HCT116 (cell line): ENCODE data around the gene BAD. TPM values are rescaled to one million over a fixed set of nuclear protein-coding genes. Genes with fewer than 3 reads are reported as not detected.

ENCODE experiments used
- ATAC-seq: fragments of 200-7000 bp; cut with Tn5 transposase; 2 replicates; pipeline ENCODE4 v1.9.1; 2020; ENCODE audit warnings: mild to moderate bottlenecking, moderate library complexity
- BruUV-seq: library from RNA; stranded (reverse); fragments of 400-500 nt; replicated peaks from 2 replicates; lab custom pipeline; 2021; lab: Mats Ljungman, UMichigan
- CTCF ChIA-PET: fragments of 300-600 bp; sonication (Branson Sonifier 250); formaldehyde crosslinking; loops from one replicate; lab custom pipeline; 2021; ENCODE audit warnings: antibody characterized with exemption; lab: Charles Lee
- POLR2A ChIA-PET: fragments of 300-600, 350-600 bp; sonication (Branson Sonifier 250); formaldehyde crosslinking; loops from one replicate; lab custom pipeline; 2021; ENCODE audit warnings: antibody characterized with exemption; lab: Charles Lee
- RAD21 ChIA-PET, 2 experiments: fragments of 300-600 bp; sonication (Branson Sonifier 250); formaldehyde crosslinking; loops; one replicate each; lab custom pipeline; 2023; ENCODE audit warnings: low total read pairs in 2 of 2; ENCODE audit not compliant: uncharacterized antibody in 2 of 2, unreplicated experiment in 2 of 2, low non-redundant PET in 1 of 2; lab: Charles Lee
- DNase-seq: peaks from one replicate; pipeline ENCODE4 v3.0.0-alpha.2; 2010; ENCODE audit warnings: low read depth, low spot score
- H2AFZ ChIP-seq: fragments of 200-600 bp; shearing (Covaris generic), sonication (generic); 2 replicates; pipeline ENCODE4 v1.6.1; 2017; ENCODE audit warnings: low read depth, mixed run types, mixed read lengths, antibody characterized with exemption, low read length; ENCODE audit not compliant: poor library complexity, severe bottlenecking
- H3K27ac ChIP-seq: 2 replicates; pipeline ENCODE4 v1.5.1; 2012; ENCODE audit warnings: low read depth, low read length
- H3K27me3 ChIP-seq: fragments of 200-600 bp; sonication (generic); 2 replicates; pipeline ENCODE4 v1.6.1; 2016; ENCODE audit warnings: mixed run types, low read length, mixed read lengths; ENCODE audit not compliant: insufficient read depth
- H3K36me3 ChIP-seq, 2 experiments: fragments of 200-500 bp in 1 of 2; fragments of 200-600 bp in 1 of 2; sonication (Bioruptor generic) in 1 of 2; sonication (generic) in 1 of 2; 2 replicates each; pipeline versions ENCODE4 v1.5.1 to v1.6.1; 2014 to 2016; ENCODE audit warnings: low read length in 2 of 2, inconsistent platforms in 1 of 2, mixed read lengths in 1 of 2, mixed run types in 1 of 2; ENCODE audit not compliant: insufficient read depth in 2 of 2, control insufficient read depth in 1 of 2
- H3K4me1 ChIP-seq, 2 experiments: fragments of 200-600 bp in 1 of 2; sonication (generic) in 1 of 2; 2 replicates each; pipeline versions ENCODE4 v1.5.1 to v1.6.1; 2012 to 2017; ENCODE audit warnings: low read length in 2 of 2, inconsistent platforms in 1 of 2, mild to moderate bottlenecking in 1 of 2, mixed read lengths in 1 of 2, mixed run types in 1 of 2, moderate library complexity in 1 of 2; ENCODE audit not compliant: insufficient read depth in 2 of 2, control insufficient read depth in 1 of 2
- H3K4me2 ChIP-seq: fragments of 200-600 bp; sonication (generic); 2 replicates; pipeline ENCODE4 v1.6.1; 2017; ENCODE audit warnings: mixed run types, low read length, mixed read lengths
- H3K4me3 ChIP-seq, 2 experiments: fragments of 200-600 bp in 1 of 2; sonication (generic) in 1 of 2; replicated peaks in 1 of 2; 2 replicates each; pipeline ENCODE4 v1.5.1; 2011 to 2016; ENCODE audit warnings: low read length in 2 of 2, control low read depth in 1 of 2, low read depth in 1 of 2, mild to moderate bottlenecking in 1 of 2, mixed read lengths in 1 of 2, mixed run types in 1 of 2
- H3K79me2 ChIP-seq: fragments of 200-600 bp; sonication (generic); 2 replicates; pipeline ENCODE4 v1.6.1; 2017; ENCODE audit warnings: mild to moderate bottlenecking, mixed run types, low read length, moderate library complexity, mixed read lengths; ENCODE audit not compliant: insufficient read depth
- H3K9ac ChIP-seq: fragments of 200-600 bp; sonication (generic); 2 replicates; pipeline ENCODE4 v1.6.1; 2016; ENCODE audit warnings: low read length, mixed read lengths
- H3K9me2 ChIP-seq: fragments of 200-600 bp; sonication (generic), shearing (Covaris generic); 2 replicates; pipeline ENCODE4 v1.6.1; 2017; ENCODE audit warnings: mixed run types, mild to moderate bottlenecking, moderate library complexity; ENCODE audit not compliant: insufficient read depth
- H3K9me3 ChIP-seq, 2 experiments: fragments of 200-500 bp in 1 of 2; fragments of 200-600 bp in 1 of 2; sonication (Bioruptor generic) in 1 of 2; sonication (generic) in 1 of 2; 2 replicates each; pipeline ENCODE4 v1.6.1; 2014 to 2017; ENCODE audit warnings: low read length in 2 of 2, mixed read lengths in 2 of 2, inconsistent platforms in 1 of 2, low read depth in 1 of 2, mild to moderate bottlenecking in 1 of 2, mixed run types in 1 of 2, moderate library complexity in 1 of 2; ENCODE audit not compliant: control insufficient read depth in 1 of 2, insufficient read depth in 1 of 2
- H4K20me1 ChIP-seq: fragments of 200-600 bp; sonication (generic), shearing (Covaris generic); 2 replicates; pipeline ENCODE4 v1.6.1; 2017; ENCODE audit warnings: mixed run types, mild to moderate bottlenecking, moderate library complexity; ENCODE audit not compliant: insufficient read depth
- CBX3 ChIP-seq: IDR thresholded peaks from 2 replicates; pipeline ENCODE4 v1.6.1; 2012; ENCODE audit warnings: low read depth
- CEBPB ChIP-seq: IDR thresholded peaks from 2 replicates; pipeline ENCODE4 v1.6.1; 2012; ENCODE audit warnings: low read depth
- ELF1 ChIP-seq: IDR thresholded peaks from 2 replicates; pipeline ENCODE4 v1.6.1; 2012; ENCODE audit warnings: low read depth, borderline replicate concordance
- EZH2 ChIP-seq: fragments of 200-600 bp; sonication (generic); IDR thresholded peaks from 2 replicates; pipeline ENCODE4 v1.6.1; 2017; ENCODE audit warnings: antibody characterized with exemption, mixed run types
- FOSL1 ChIP-seq: IDR thresholded peaks from 2 replicates; pipeline ENCODE4 v1.6.1; 2012; ENCODE audit warnings: low read depth
- POLR2A ChIP-seq: IDR thresholded peaks from 2 replicates; pipeline ENCODE4 v1.7.0; 2011; ENCODE audit warnings: borderline replicate concordance; ENCODE audit not compliant: insufficient read depth, insufficient read length; ENCODE audit errors: extremely low read depth
- RAD21 ChIP-seq: IDR thresholded peaks from 2 replicates; pipeline ENCODE4 v1.6.1; 2012; ENCODE audit warnings: low read depth, mild to moderate bottlenecking
- SP1 ChIP-seq: IDR thresholded peaks from 2 replicates; pipeline ENCODE4 v1.6.1; 2012; ENCODE audit warnings: low read depth
- SRF ChIP-seq: IDR thresholded peaks from 2 replicates; pipeline ENCODE4 v1.6.1; 2012; ENCODE audit warnings: low read depth
- TCF7L2 ChIP-seq: IDR thresholded peaks from 2 replicates; pipeline ENCODE4 v1.7.0; 2011; ENCODE audit warnings: borderline replicate concordance, inconsistent platforms; ENCODE audit not compliant: insufficient read depth, insufficient read length; ENCODE audit errors: extremely low read depth
- YY1 ChIP-seq: IDR thresholded peaks from 2 replicates; pipeline ENCODE4 v1.6.1; 2011; ENCODE audit warnings: low read length, low read depth, moderate library complexity, mild to moderate bottlenecking; ENCODE audit not compliant: insufficient replicate concordance; ENCODE audit errors: extremely low read depth
- ZFX ChIP-seq: fragments of 450-650 bp; IDR thresholded peaks from 2 replicates; pipeline ENCODE4 v1.6.1; 2017
- intact Hi-C: fragments of 100-400 bp; cut with micrococcal nuclease; formaldehyde crosslinking; loops from 2 replicates; pipeline ENCODE4 v1.10.0; 2022
- total RNA-seq: library from RNA; stranded (reverse); gene quantifications from one replicate; pipeline ENCODE4 v1.2.1, GENCODE V29; 2021; ENCODE audit not compliant: unreplicated experiment
- TF ChIP-seq, protein P1 (sequence below): IDR thresholded peaks from 2 replicates; pipeline ENCODE4 v1.6.1; 2012; ENCODE audit warnings: low read depth

Gene BAD
- total RNA-seq, 1 experiment from 2014 or later, result 51.9 TPM

DNA sequence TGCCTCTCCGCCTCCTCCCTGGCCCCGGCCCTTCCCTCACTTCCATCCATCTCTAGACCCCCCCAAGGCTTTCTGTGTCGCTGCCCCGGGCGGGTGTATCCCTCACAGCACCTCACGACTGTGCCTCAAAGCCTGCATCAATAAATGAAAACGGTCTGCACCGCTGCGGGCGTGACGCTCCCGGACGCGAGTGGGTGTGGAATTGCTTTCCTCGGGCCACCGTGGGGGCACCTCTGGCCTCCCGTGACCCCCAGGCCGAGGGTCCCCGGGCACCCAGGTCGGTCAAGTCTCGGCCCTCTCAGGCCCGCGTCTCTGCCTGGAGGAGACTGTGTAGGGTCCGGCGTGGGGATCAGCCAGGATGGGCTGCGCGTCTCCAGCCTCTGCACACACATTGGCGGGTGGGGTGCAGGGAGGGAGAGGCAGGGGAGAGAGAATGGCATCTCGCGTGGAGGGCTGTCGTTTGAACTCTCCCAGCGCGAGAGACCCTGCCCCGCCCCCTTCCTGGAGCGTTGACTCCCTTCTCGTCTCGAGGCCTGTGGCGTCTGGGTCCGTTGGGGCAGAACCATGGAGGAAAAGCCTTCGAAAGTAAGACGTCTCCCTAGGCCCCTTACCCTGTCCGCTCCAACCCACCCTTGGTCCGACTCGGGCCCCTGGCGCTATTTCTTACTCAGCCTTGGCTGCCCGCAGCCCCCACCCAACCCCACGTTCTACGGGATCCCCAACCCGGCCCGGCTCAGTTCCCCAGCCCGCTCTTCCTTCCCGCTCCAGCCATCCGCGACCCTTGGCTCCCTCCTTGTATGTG lies 15.6 kb upstream of the BAD start, which contains the start of gene CATSPERZ (continued):
- TF ChIP-seq ZFX (no peak), ELF1 (no peak), CBX3 (no peak), RAD21 (no peak), SP1 (no peak)

DNA sequence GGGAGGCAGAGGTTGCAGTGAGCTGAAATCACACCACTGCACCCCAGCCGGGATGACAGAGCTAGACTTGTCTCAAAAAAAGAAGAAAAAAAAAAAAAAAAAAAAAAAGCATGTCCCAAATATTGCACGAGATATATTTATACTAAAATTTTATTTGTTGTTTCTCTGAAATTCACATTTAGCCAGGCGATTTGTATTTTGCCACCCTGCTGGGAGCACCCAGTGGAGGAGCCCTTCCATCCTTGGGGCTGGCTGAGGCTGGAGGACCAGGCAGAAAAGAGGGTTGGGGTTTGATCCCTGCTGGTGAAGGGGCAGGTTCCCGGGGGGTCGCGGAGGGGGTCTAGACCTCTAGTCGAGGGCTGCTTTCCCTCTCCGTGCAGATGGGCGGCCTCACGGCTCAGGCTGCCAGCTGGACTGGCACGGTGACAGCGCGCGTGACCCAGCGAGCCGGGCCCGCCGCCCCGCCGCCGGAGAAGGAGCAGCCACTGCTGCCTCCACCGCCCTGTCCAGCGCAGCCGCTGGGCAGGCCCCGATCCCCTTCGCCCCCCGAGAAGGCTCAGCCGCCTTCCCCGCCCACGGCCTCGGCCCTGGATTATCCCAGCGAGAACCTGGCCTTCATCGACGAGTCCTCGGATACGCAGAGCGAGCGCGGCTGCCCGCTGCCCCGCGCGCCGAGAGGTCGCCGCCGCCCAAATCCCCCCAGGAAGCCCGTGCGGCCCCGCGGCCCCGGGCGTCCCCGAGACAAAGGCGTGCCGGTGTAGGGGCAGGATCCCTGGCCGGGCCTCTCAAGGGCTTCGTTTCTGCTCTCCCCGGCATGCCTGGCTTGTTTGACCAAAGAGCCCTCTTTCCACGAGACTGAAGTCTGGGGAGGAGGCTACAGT lies 14.7 kb upstream of the BAD start:
- Histone ChIP-seq H3K4me1 (peaks cover 6 to 40% of the 10 kb centered on the region in 2 experiments; a peak in 3 of 4 replicates), H3K27ac (no peak overlapping the region), H3K9me3 (no peaks in the 10 kb centered on the region), H3K27me3 (no peaks in the 10 kb centered on the region), H3K36me3 (no peaks in the 10 kb centered on the region), H3K9me2 (no peaks in the 10 kb centered on the region), H4K20me1 (no peaks in the 10 kb centered on the region), H2AFZ (no peak overlapping the region), H3K4me2 (no peak overlapping the region), H3K4me3 (no peak overlapping the region), H3K79me2 (no peaks in the 10 kb centered on the region), H3K9ac (no peak overlapping the region)
- RAD21 ChIA-PET, result no interaction called here
- POLR2A ChIA-PET, result no interaction called here
- intact Hi-C loops, result no loop called here
- no peak for ATAC-seq
- TF ChIP-seq CEBPB (no peak), SRF (no peak), TCF7L2 (no peak), SP1 (no peak), EZH2 (no peak), FOSL1 (no peak), ELF1 (no peak), POLR2A (no peak), YY1 (no peak), RAD21 (no peak)
- TF ChIP-seq, protein P1, sequence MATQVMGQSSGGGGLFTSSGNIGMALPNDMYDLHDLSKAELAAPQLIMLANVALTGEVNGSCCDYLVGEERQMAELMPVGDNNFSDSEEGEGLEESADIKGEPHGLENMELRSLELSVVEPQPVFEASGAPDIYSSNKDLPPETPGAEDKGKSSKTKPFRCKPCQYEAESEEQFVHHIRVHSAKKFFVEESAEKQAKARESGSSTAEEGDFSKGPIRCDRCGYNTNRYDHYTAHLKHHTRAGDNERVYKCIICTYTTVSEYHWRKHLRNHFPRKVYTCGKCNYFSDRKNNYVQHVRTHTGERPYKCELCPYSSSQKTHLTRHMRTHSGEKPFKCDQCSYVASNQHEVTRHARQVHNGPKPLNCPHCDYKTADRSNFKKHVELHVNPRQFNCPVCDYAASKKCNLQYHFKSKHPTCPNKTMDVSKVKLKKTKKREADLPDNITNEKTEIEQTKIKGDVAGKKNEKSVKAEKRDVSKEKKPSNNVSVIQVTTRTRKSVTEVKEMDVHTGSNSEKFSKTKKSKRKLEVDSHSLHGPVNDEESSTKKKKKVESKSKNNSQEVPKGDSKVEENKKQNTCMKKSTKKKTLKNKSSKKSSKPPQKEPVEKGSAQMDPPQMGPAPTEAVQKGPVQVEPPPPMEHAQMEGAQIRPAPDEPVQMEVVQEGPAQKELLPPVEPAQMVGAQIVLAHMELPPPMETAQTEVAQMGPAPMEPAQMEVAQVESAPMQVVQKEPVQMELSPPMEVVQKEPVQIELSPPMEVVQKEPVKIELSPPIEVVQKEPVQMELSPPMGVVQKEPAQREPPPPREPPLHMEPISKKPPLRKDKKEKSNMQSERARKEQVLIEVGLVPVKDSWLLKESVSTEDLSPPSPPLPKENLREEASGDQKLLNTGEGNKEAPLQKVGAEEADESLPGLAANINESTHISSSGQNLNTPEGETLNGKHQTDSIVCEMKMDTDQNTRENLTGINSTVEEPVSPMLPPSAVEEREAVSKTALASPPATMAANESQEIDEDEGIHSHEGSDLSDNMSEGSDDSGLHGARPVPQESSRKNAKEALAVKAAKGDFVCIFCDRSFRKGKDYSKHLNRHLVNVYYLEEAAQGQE, result no peak
- BruUV-seq, result no TSS peak
- DNase-seq, result no peak
- CTCF ChIA-PET, result no interaction called here
